Stimulated activated CD8-positive, alpha-beta memory T cell treated with anti-CD3 and anti-CD28 coated beads, Interleukin-2, amount 100 ng/mL, for 1 hour (primary cell): ENCODE data around the gene GNG12.

Experiments used
- DNase-seq, 2 donors: peaks; one replicate each; pipeline ENCODE4 v3.0.0-alpha.2; 2020; ENCODE audit warnings: low read depth in 2 of 2

The GNG12 gene

GRCh38 chr1:67785847-67786753 lies 47.2 kb downstream of the GNG12 start:
- DNase-seq, result no peak

DNA sequence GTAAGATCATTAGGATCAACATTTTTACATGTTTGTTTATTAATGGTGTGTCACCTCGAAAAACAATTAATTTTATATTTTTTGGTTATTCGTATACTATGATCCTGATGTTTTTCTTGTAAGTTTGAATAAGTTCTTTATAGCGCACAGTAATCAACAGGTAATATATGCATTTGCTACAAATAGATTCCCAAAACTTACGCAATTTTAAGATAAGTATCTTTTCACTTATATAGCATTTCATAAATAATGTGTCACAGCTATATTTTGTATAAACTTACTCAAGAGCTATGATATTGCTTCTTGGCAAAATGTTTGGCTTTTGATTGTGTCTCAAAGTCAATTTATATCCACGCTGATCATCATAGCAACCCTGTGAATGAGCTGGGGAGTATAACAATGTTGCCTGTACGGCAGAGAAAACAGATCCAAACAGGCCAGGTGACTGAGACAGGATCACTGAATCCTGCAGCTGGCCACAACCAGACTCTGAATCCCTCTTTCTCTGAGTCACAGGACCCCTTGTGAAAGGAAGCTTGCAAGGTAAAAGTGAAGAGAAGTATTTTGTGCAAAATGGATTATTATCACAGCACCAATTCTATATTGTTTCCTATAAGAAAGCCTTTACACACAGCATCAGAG lies 48.6 kb downstream of the GNG12 start:
- no peak for DNase-seq

- DNase-seq, result no peak
Measured at GRCh38 chr1:67780637-67781036, 52.6 kb downstream of the GNG12 start.

DNA sequence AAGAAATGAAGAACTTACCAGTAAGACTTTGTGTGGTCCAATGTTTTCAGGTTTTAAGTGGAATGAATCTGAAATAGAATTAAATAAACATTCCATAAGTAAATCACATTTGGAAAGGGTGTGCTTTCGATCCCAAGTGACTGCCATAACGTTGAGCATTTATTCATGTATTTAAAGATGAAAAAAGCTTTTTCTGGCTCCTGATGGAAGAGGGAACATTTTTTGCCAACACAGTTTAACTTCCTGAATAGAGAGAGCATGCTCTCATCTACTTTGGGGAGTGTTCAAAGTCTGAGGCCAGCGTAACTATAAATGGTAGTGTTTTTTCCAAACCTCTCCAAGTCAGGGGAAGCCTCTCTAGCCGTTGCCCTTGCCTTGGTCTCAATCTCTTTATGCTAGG lies 55.8 kb downstream of the GNG12 start:
- no peak for DNase-seq

- DNase-seq, result no peak
Measured at GRCh38 chr1:67777016-67777415, 56.3 kb downstream of the GNG12 start.

DNA sequence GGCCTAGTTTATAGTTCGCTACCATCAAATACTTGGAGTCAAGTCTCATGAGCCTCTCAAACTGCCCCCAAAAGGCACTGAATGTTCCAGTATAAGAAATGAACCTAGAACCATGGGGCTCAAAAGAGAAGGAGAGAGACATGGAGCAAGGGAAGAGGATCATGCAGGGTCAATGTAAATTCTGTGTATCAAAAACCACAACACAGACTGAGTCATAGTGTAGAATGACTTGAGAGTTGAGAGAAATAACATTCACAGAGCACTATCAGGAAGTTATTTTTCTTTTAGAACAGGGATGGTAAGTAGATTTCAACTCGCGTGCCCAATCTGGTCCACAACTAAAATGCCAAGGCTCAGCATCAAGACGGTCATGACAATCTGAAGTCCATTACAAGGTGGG lies 59.8 kb downstream of the GNG12 start:
- no peak for DNase-seq

DNA sequence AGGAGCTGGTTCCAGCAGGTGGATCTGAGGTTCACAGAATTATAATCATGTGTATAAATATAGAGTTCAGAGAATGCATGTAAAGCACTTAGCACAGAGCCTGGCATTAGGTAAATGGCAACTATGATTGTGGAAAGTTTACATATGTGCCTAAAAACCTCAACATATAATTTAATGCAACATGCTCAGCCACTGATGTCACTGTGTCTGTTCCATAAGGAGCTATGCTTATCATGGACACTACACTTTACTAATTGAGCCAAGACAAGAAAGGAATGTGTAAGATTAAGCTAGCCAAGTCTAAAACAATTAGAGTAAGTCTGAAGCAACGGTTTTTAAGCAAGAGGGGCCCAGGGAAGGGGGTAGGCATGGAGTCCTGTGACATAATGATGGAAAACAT lies 61.5 kb downstream of the GNG12 start:
- DNase-seq, result no peak

- no peak for DNase-seq
Measured at GRCh38 chr1:67771152-67771551, 62.1 kb downstream of the GNG12 start.

- DNase-seq, result no peak
Measured at GRCh38 chr1:67769633-67770256, 63.5 kb downstream of the GNG12 start.

DNA sequence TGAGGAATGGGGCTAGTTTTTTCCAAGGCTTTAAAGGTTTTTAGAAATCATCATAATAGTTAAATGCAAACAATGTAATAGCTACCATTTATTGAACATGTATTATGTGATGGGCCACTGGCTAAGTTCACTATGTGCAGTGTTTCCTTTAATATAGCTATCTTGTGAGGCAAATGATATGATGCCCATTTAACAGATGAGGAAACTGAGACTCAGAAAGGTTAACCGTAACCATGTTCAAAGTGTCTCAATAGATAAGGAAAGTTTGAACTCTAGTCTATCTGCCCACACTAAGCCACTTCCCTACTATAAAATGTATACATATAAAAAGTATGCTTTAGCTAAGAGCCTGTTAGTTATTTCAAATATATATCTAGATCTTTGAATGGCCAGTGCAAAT lies 64.8 kb downstream of the GNG12 start:
- DNase-seq, result no peak

GRCh38 chr1:67767103-67767782 lies 66.0 kb downstream of the GNG12 start:
- no peak for DNase-seq

DNA sequence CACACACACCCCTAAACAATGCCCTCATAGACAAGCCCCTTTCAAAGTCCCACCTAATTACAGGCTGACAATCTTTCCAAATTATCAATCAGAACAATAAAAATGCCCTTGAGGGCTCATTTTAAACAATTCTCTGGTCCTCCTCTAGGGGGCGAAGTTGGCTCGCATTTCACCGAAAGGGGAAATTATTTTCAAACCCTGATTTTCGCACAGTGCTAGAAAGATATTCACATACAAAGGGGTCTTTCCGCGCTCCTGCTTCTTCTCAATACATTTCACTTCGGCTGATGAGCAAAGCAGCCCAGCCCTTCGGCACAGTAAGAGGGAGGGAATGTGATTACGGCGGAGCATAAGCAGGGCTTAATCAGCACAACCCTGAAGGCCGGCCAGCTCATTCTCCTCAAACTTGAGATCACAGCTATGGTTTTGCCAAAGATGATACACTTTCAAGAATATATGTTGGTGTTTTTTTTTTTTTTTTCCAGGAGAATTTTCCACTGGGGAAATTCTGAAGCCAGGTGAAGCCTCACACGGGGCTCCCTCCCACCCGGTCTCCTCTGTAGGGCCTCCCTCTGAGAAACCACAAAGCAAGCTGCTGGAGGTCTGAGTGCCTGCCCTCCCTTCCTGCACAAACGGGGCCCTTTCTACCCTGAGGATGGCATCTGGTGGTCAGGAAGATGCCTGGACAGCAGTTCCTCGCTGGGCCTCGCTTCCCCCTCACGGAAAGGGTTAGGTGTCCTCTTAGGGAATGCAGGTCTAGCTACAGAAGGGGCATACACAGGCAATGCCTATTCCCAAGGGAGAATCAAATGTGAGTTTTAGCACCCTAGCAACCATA lies 66.9 kb downstream of the GNG12 start:
- DNase-seq, result peak in 1 of 2 donors; percentile 6

- DNase-seq, result no peak
Measured at GRCh38 chr1:67764633-67765032, 68.6 kb downstream of the GNG12 start.

DNA sequence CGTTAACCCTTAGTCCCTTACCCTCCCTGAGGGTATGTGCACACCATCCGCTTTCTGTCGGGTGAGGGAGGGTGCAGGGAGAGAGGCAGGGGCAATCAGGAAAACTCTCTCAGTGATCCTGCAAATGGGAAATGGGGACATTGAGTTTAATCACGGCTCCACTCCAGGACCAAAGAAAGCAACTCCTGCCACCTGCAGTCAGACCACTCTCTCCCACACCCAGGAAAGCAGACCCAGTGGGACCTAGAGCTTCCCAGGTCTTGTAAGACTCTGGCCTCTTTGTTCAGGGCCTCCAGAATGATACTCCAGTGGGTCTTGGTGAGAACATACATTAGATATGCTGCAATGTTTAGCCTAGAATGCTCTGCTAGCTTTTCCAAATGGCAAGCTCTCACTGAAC lies 71.5 kb downstream of the GNG12 start:
- DNase-seq, result no peak

GRCh38 chr1:67761091-67761490 lies 72.2 kb downstream of the GNG12 start:
- no peak for DNase-seq

- DNase-seq, result peak; percentile 15 to 26
Measured at GRCh38 chr1:67760030-67760821, 73.0 kb downstream of the GNG12 start.

GRCh38 chr1:67759692-67760029 lies 73.6 kb downstream of the GNG12 start:
- DNase-seq, result no peak

GRCh38 chr1:67759066-67759465 lies 74.2 kb downstream of the GNG12 start:
- no peak for DNase-seq

- no peak for DNase-seq
Measured at GRCh38 chr1:67755619-67756018, 77.6 kb downstream of the GNG12 start.

GRCh38 chr1:67755160-67755559 lies 78.1 kb downstream of the GNG12 start:
- DNase-seq, result no peak

- DNase-seq, result no peak
Measured at GRCh38 chr1:67754526-67754920, 78.7 kb downstream of the GNG12 start.
